ENCODE measurements around the gene SND1.

The SND1 gene

DNA sequence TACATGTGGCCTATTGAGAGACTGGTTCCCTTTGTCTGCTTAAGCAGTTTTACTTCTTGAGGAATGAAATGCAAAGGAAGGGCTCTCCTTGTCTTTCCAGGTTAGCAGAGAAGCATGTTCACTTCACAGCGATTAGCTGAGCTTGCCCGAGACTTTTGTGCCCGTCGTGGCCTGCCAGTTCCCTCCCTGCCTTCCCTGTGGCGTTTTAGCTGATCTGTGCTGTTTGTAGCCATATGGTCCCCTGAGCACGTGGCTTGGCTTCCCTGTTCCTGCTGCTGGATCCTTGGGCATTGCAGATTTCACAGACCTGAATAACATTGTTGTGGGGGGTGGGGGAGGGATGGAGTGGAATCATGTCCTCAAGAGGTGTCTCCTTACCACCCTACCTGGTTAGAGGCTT lies 61.8 kb downstream of the SND1 start:
- no peak overlapping the region for H3K9ac ChIP-seq (ENCODE audit: low read length)
- no peak overlapping the region for H3K4me3 ChIP-seq (ENCODE audit: low read depth, low read length, poor library complexity, severe bottlenecking)
- H2AFZ ChIP-seq (ENCODE audit: low read length) = no peak overlapping the region
- peaks cover 6% of the 10 kb centered on the region for H3K4me1 ChIP-seq (ENCODE audit: insufficient read depth, low read length, severe bottlenecking)
- H4K20me1 ChIP-seq (ENCODE audit: insufficient read depth, low read length) = no peaks in the 10 kb centered on the region
- H3K79me2 ChIP-seq (ENCODE audit: insufficient read depth, low read length) = peaks cover 10% of the 10 kb centered on the region
- H3K27me3 ChIP-seq (ENCODE audit: insufficient read depth, low read length) = no peaks in the 10 kb centered on the region
- no peak overlapping the region for H3K27ac ChIP-seq (ENCODE audit: low read depth, low read length, poor library complexity, severe bottlenecking)
- H3K36me3 ChIP-seq (ENCODE audit: insufficient read depth, low read length) = peaks cover 97% of the 10 kb centered on the region
- H3F3A ChIP-seq (ENCODE audit: insufficient read depth, low read length) = no peaks in the 10 kb centered on the region
- TF ChIP-seq EZH2 (IDR thresholded peaks at IDR 0.05; ENCODE audit: borderline replicate concordance, low read length) = no peak
- TF ChIP-seq, protein P1, sequence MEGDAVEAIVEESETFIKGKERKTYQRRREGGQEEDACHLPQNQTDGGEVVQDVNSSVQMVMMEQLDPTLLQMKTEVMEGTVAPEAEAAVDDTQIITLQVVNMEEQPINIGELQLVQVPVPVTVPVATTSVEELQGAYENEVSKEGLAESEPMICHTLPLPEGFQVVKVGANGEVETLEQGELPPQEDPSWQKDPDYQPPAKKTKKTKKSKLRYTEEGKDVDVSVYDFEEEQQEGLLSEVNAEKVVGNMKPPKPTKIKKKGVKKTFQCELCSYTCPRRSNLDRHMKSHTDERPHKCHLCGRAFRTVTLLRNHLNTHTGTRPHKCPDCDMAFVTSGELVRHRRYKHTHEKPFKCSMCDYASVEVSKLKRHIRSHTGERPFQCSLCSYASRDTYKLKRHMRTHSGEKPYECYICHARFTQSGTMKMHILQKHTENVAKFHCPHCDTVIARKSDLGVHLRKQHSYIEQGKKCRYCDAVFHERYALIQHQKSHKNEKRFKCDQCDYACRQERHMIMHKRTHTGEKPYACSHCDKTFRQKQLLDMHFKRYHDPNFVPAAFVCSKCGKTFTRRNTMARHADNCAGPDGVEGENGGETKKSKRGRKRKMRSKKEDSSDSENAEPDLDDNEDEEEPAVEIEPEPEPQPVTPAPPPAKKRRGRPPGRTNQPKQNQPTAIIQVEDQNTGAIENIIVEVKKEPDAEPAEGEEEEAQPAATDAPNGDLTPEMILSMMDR (IDR thresholded peaks at IDR 0.05; ENCODE audit: low read length) = no peak
- H3K9me2 ChIP-seq (ENCODE audit: low read depth, low read length) = no peaks in the 10 kb centered on the region
- H3K9me3 ChIP-seq (ENCODE audit: low read length) = peaks cover 11% of the 10 kb centered on the region
- no peak overlapping the region for H3K4me2 ChIP-seq (ENCODE audit: low read length)

GRCh38 chr7:127715272-127715671 lies 63.3 kb downstream of the SND1 start:
- peaks cover 97% of the 10 kb centered on the region for H3K36me3 ChIP-seq (ENCODE audit: insufficient read depth, low read length)
- H4K20me1 ChIP-seq (ENCODE audit: insufficient read depth, low read length) = no peaks in the 10 kb centered on the region
- H3K4me2 ChIP-seq (ENCODE audit: low read length) = no peak overlapping the region
- no peak overlapping the region for H3K4me3 ChIP-seq (ENCODE audit: low read depth, low read length, poor library complexity, severe bottlenecking)
- H3K27me3 ChIP-seq (ENCODE audit: insufficient read depth, low read length) = no peaks in the 10 kb centered on the region
- peaks cover 6% of the 10 kb centered on the region for H3K4me1 ChIP-seq (ENCODE audit: insufficient read depth, low read length, severe bottlenecking)
- no peak overlapping the region for H3K9ac ChIP-seq (ENCODE audit: low read length)
- H3K79me2 ChIP-seq (ENCODE audit: insufficient read depth, low read length) = peaks cover 10% of the 10 kb centered on the region
- no peak overlapping the region for H2AFZ ChIP-seq (ENCODE audit: low read length)
- no peaks in the 10 kb centered on the region for H3K9me2 ChIP-seq (ENCODE audit: low read depth, low read length)
- no peak overlapping the region for H3K27ac ChIP-seq (ENCODE audit: low read depth, low read length, poor library complexity, severe bottlenecking)
- peaks cover 8% of the 10 kb centered on the region for H3K9me3 ChIP-seq (ENCODE audit: low read length)
- H3F3A ChIP-seq (ENCODE audit: insufficient read depth, low read length) = no peaks in the 10 kb centered on the region
- no peak for TF ChIP-seq EZH2 (IDR thresholded peaks at IDR 0.05; ENCODE audit: borderline replicate concordance, low read length)

DNA sequence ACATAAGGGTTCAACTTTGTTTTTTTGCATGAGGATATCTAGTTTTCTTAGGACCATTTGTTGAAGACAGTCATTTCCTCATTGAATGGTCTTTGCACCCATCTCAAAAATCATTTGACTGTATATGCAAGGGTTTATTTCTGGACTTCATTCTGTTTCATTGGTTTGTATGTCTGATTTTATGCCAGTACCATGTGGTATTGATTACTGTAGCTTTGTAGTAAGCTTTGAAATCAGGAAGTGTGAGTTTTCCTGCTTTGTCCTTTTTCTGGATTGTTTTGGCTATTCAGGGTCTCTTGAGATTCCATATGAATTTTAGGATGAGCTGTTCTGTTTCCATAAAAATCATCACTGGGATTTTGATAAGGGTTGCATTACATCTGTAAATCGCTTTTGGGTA lies 63.9 kb downstream of the SND1 start:
- Histone ChIP-seq H3K79me2 (ENCODE audit: insufficient read depth, low read length) (peaks cover 10% of the 10 kb centered on the region), H4K20me1 (ENCODE audit: insufficient read depth, low read length) (no peaks in the 10 kb centered on the region), H3K4me3 (ENCODE audit: low read depth, low read length, poor library complexity, severe bottlenecking) (no peak overlapping the region), H3K36me3 (ENCODE audit: insufficient read depth, low read length) (peaks cover 97% of the 10 kb centered on the region), H2AFZ (ENCODE audit: low read length) (no peak overlapping the region), H3K9ac (ENCODE audit: low read length) (no peak overlapping the region), H3K27ac (ENCODE audit: low read depth, low read length, poor library complexity, severe bottlenecking) (no peak overlapping the region), H3K9me3 (ENCODE audit: low read length) (peaks cover 7% of the 10 kb centered on the region), H3F3A (ENCODE audit: insufficient read depth, low read length) (no peaks in the 10 kb centered on the region), H3K4me2 (ENCODE audit: low read length) (no peak overlapping the region), H3K27me3 (ENCODE audit: insufficient read depth, low read length) (no peaks in the 10 kb centered on the region), H3K9me2 (ENCODE audit: low read depth, low read length) (no peaks in the 10 kb centered on the region), H3K4me1 (ENCODE audit: insufficient read depth, low read length, severe bottlenecking) (peaks cover 6% of the 10 kb centered on the region)
- TF ChIP-seq, protein P1 (IDR thresholded peaks at IDR 0.05; ENCODE audit: low read length) = no peak
- no peak for TF ChIP-seq EZH2 (IDR thresholded peaks at IDR 0.05; ENCODE audit: borderline replicate concordance, low read length)

Data from OCI-LY1 (cell line).